Aorta (tissue), 5 donors: ENCODE results near the gene RALGAPA2. TPM values are rescaled to one million over a fixed set of nuclear protein-coding genes. Genes with fewer than 3 reads are reported as not detected.

ENCODE experiments used
- ATAC-seq: fragments of 200-7000 bp; cut with Tn5 transposase; one replicate; pipeline ENCODE4 v1.9.1; 2022; ENCODE audit warnings: moderate library complexity; ENCODE audit not compliant: low FRiP score
- DNase-seq, 2 donors: peaks; one replicate each; pipeline ENCODE4 v3.0.0-alpha.2; 2020
- H3K27ac ChIP-seq, 2 donors: one replicate each; pipeline ENCODE4 v1.5.1; 2013; ENCODE audit warnings: low read length in 2 of 2, mild to moderate bottlenecking in 2 of 2, moderate library complexity in 2 of 2, control low read depth in 1 of 2, inconsistent platforms in 1 of 2, low read depth in 1 of 2
- H3K27me3 ChIP-seq, 2 donors: one replicate each; pipeline ENCODE4 v1.6.1; 2013; ENCODE audit warnings: control low read depth in 1 of 2, low read length in 1 of 2, mild to moderate bottlenecking in 1 of 2, moderate library complexity in 1 of 2; ENCODE audit not compliant: insufficient read depth in 2 of 2, control insufficient read depth in 1 of 2
- H3K36me3 ChIP-seq, 2 donors: one replicate each; pipeline ENCODE4 v1.6.1; 2013; ENCODE audit warnings: control low read depth in 1 of 2, low read length in 1 of 2, mild to moderate bottlenecking in 1 of 2; ENCODE audit not compliant: insufficient read depth in 2 of 2, control insufficient read depth in 1 of 2
- H3K4me1 ChIP-seq, 2 donors: one replicate each; pipeline ENCODE4 v1.6.1; 2013; ENCODE audit warnings: low read length in 2 of 2, control low read depth in 1 of 2, mild to moderate bottlenecking in 1 of 2, moderate library complexity in 1 of 2; ENCODE audit not compliant: insufficient read depth in 2 of 2, control insufficient read depth in 1 of 2
- H3K4me3 ChIP-seq, 2 donors: one replicate each; pipeline ENCODE4 v1.5.1; 2013; ENCODE audit warnings: low read length in 2 of 2, control low read depth in 1 of 2, mild to moderate bottlenecking in 1 of 2
- H3K9me3 ChIP-seq: one replicate; pipeline ENCODE4 v1.6.1; 2013; ENCODE audit warnings: mild to moderate bottlenecking, low read length; ENCODE audit not compliant: control insufficient read depth
- WGBS, 2 donors: extraction: QIAGEN DNeasy Blood & Tissue Kit; methylation state at CpG; one replicate each; pipeline ENCODE4 v1.1.7; 2013; 5-methylcytosine and 5-hydroxymethylcytosine counted together
- intact Hi-C, 2 donors: fragments of 100-400 bp; cut with DNase I; formaldehyde crosslinking; loops; one replicate each; pipeline versions ENCODE4 v1.14.2 to v1.15.0; 2022
- polyA plus RNA-seq, 2 donors: library from polyadenylated mRNA; stranded (reverse); fragments of 200-250 nt; gene quantifications; one replicate each; pipeline ENCODE4 v1.2.3, GENCODE V29; 2013
- total RNA-seq, 2 donors: library from RNA; stranded (reverse); fragmentation: NEBNext Ultra II Directional; extraction: Animal tissue kit (Norgen Biotek cat#: 25700); gene quantifications; one replicate each; pipeline ENCODE4 v1.2.1, GENCODE V29; 2021
- donor health status: healthy with polysubstance abuse.
- donor health status: Bipolar disorder and iron deficiency.
- donor health status: DM: no; HTN: no; CAD: no.
- donor health status: DM: no; HTN: no; CAD: no.
- donor health status: DM: yes; HTN: yes; CAD: no.

RALGAPA2 gene
- total and polyA plus RNA-seq, 4 donors: 2.2 to 62.3 (median 19.2) TPM

DNA sequence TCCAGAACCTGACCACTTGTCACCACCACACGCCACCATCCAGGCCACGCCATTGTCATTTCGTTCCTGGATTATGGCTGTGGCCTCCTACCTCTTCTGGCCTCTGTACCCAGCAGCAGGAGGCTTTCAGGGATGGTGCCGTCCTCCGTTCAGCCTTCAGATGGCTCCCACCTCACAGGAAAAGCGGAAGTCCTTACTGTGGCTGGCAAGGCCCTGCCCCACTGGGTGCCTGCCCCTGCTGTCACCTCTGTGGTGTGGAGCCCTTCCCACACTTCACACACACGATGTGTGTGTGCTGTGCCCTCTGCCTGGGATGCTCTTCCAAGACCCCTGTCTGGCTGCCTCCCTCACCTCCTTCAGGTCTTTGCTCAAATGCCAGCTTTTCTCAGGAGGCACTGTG lies 275.1 kb downstream of the RALGAPA2 start:
- DNase-seq (no peak), ATAC-seq (no peak)
- no peaks in the 10 kb centered on the region for H3K4me1 ChIP-seq
- H3K36me3 ChIP-seq: peaks cover 0 to 2% of the 10 kb centered on the region in 2 donors
- H3K27ac ChIP-seq: no peak overlapping the region
- intact Hi-C loops: no loop called here
- WGBS, 2 donors: 96 to 98% methylated on average over 7 of the region's 7 CpGs
- no peaks in the 10 kb centered on the region for H3K9me3 ChIP-seq
- H3K4me3 ChIP-seq: no peak overlapping the region
- H3K27me3 ChIP-seq: no peaks in the 10 kb centered on the region

DNA sequence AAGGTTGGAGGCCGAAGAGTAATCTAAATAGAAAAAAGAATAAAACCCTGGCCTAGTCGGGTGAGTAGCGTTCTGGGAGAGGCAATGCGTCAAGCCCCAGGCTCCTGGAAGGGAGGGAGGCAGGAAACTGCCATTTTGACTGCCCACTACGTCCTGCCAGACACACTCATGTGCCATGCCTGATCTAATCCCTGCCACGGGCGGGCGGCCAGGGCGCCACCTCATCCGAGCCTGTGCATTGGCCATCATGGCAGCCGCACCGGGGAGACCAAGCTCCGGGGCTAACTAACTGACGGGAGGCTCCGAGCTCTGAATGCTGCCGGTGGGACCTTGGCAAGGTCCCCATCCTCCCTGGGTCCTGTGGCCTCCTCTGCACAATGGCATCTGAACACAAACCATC lies 275.8 kb downstream of the RALGAPA2 start:
- no peak for ATAC-seq
- Histone ChIP-seq H3K9me3 (no peaks in the 10 kb centered on the region), H3K4me1 (no peaks in the 10 kb centered on the region), H3K36me3 (peaks cover 0 to 2% of the 10 kb centered on the region in 2 donors), H3K27me3 (no peaks in the 10 kb centered on the region), H3K27ac (no peak overlapping the region), H3K4me3 (no peak overlapping the region)
- DNase-seq: no peak
- WGBS, 2 donors: 95 to 98% methylated on average over 16 of the region's 16 CpGs
- intact Hi-C loops: no loop called here

DNA sequence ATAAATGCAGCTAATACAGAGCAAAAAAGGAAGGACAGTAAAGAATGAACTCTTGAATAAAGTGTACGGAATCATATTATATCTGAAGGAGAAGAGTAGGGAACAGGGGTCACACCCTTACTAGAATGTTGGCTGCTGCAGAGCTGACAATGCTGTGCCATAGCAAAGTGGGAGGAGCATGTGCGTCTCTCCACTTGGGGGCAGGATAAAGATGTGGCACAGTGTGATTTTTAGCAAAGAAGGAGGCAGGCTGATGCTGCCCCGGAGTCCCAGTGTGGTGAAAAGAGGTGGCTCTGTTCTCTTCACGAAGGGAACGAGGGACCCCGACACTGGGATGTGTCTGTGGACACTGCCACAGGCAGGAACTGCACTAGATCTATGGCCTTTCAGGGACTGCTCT lies 277.0 kb downstream of the RALGAPA2 start:
- ATAC-seq: no peak
- peaks cover 0 to 2% of the 10 kb centered on the region in 2 donors for H3K36me3 ChIP-seq
- no peaks in the 10 kb centered on the region for H3K27me3 ChIP-seq
- intact Hi-C loops: no loop called here
- H3K4me1 ChIP-seq: no peaks in the 10 kb centered on the region
- DNase-seq: no peak
- H3K9me3 ChIP-seq: no peaks in the 10 kb centered on the region
- 78 to 79% methylated on average over 6 of the region's 6 CpGs for WGBS, 2 donors
- H3K27ac ChIP-seq: no peak overlapping the region
- H3K4me3 ChIP-seq: no peak overlapping the region

DNA sequence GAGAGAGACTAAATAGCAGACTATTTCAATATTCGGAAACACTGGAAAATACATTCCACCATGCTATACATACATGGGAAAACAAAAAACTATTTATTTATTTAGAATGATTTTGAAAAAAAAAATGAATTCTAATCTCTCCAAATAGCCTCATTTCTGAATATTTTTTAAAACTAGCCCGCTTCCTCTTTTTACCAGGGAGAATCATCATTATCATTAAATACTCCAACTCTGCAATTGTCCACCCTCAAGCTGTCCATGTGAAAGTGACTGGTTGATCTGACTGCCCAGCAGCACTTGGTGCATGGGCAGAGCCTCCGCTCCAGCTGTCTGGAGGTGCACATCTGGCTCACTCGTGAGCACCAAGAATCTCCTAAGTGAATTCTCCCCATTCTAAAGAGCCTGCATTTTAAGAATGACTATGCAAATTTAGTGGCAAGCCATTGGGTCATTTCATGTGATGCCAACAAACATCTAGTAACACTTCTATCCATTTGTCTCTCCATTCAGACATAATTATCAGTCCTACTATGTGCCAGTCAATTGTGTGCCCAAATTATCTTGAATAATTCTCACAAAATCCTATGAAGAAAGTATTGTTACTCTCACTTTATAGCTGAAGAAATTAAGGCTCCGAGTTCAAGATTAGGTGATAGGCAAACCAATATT lies 279.7 kb downstream of the RALGAPA2 start:
- Histone ChIP-seq H3K4me3 (no peak overlapping the region), H3K27me3 (no peaks in the 10 kb centered on the region), H3K4me1 (no peaks in the 10 kb centered on the region), H3K9me3 (no peaks in the 10 kb centered on the region), H3K27ac (no peak overlapping the region), H3K36me3 (peaks cover 0 to 2% of the 10 kb centered on the region in 2 donors)
- ATAC-seq (no peak), DNase-seq (no peak)
- intact Hi-C loops: no loop called here
- 95 to 97% methylated on average over 5 of the region's 5 CpGs for WGBS, 2 donors

DNA sequence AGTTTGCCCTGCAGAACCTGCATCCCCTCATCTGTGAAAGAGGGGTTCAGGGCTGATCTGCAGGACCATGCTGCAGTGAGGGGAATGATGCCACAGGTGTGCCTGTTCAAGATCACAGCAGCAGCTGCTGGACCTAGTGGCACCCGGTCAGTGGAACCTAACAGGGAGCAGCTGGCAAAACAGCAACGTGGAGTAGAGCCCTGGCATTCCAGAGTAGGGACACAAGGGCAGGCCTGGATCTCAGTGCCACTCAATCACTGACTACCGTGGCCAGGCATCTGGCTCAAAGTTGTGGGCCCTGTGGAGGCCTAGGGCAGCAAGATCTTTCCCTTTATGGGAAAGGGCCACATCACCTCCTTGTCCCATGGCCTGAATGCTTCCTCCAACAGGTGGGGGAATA lies 282.4 kb downstream of the RALGAPA2 start:
- H3K27me3 ChIP-seq: no peaks in the 10 kb centered on the region
- peaks cover 0 to 1% of the 10 kb centered on the region in 2 donors for H3K36me3 ChIP-seq
- no peak for DNase-seq
- H3K9me3 ChIP-seq: no peaks in the 10 kb centered on the region
- intact Hi-C loops: no loop called here
- H3K27ac ChIP-seq: no peak overlapping the region
- no peak for ATAC-seq
- no peak overlapping the region for H3K4me3 ChIP-seq
- H3K4me1 ChIP-seq: no peaks in the 10 kb centered on the region
- WGBS, 2 donors: 39 to 55% methylated on average over 3 of the region's 3 CpGs

DNA sequence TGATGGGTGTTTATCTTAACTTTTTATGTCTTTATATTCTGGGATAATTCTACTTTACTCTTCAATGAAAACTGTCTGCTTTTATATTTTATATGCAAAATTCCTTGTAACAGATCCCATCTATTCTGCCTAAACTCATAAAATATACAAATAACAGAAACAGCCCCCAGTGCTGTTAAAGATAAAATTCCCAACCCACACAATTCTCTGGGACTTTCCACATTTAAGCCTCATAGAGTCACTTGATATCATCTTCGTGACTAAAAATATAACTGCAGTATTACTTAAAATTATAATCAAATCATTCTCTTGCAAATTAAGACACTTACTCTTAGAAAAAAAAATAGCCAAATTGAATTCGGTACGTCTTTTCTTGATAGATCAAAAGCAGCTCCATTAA lies 284.4 kb downstream of the RALGAPA2 start:
- no peak for ATAC-seq
- 79 to 86% methylated on average over 3 of the region's 3 CpGs for WGBS, 2 donors
- Histone ChIP-seq H3K9me3 (no peaks in the 10 kb centered on the region), H3K4me3 (no peak overlapping the region), H3K27me3 (no peaks in the 10 kb centered on the region), H3K4me1 (no peaks in the 10 kb centered on the region), H3K27ac (no peak overlapping the region), H3K36me3 (no peaks in the 10 kb centered on the region)
- intact Hi-C loops: no loop called here
- DNase-seq: no peak

DNA sequence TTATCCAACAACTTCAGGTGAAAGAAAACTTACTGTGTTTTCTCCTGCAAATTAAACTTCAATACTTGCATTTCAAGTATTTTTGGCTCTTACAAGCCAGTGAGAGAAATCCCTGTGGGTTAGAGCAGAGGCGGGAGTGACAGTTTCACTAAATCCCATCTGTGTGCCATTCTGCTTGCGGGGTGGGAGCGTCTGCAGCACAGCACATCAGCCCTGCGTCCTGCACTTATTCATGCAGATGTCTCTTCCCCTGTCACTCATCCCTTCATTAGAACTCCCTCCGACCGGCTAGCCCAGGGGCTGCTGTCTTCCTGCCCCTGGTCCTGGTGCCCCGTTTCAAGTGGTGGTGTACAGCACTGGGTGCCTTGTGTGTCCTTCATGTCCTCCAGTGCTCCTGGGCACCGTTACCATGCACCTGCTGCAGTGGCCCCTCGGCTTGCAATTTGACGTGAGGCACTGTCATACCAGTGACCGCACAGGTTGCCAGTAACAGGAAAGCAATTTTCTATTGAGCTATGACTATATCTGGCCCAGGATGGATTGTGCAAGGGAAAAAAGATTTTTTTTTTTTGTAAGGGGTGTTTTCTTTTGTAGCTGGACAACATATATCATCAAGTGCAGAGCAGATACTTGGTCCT lies 285.1 kb downstream of the RALGAPA2 start:
- H3K27ac ChIP-seq: no peak overlapping the region
- intact Hi-C loops: no loop called here
- ATAC-seq: no peak
- no peaks in the 10 kb centered on the region for H3K27me3 ChIP-seq
- 83 to 84% methylated on average over 11 of the region's 11 CpGs for WGBS, 2 donors
- H3K36me3 ChIP-seq: peaks cover 0 to 2% of the 10 kb centered on the region in 2 donors
- no peak for DNase-seq
- H3K4me3 ChIP-seq: no peak overlapping the region
- no peaks in the 10 kb centered on the region for H3K4me1 ChIP-seq
- no peaks in the 10 kb centered on the region for H3K9me3 ChIP-seq

DNA sequence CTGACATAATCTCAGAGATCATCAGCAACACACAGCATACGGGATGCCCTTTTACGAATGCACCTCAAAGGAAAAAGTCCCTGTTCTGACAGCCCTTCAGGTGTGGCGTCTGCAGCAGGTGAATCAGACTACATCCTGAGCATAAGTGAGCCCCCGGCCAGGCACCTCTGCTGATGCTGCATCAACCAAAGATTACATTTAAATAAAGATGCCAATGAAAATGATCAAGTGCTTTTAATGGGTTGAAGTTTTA lies 285.9 kb downstream of the RALGAPA2 start:
- Histone ChIP-seq H3K36me3 (peaks cover 0 to 2% of the 10 kb centered on the region in 2 donors), H3K4me3 (no peak overlapping the region), H3K27ac (no peak overlapping the region), H3K4me1 (no peaks in the 10 kb centered on the region), H3K27me3 (no peaks in the 10 kb centered on the region), H3K9me3 (no peaks in the 10 kb centered on the region)
- intact Hi-C loops: no loop called here
- ATAC-seq (no peak), DNase-seq (no peak)
- WGBS, 2 donors: 95 to 98% methylated on average over 4 of the region's 4 CpGs

DNA sequence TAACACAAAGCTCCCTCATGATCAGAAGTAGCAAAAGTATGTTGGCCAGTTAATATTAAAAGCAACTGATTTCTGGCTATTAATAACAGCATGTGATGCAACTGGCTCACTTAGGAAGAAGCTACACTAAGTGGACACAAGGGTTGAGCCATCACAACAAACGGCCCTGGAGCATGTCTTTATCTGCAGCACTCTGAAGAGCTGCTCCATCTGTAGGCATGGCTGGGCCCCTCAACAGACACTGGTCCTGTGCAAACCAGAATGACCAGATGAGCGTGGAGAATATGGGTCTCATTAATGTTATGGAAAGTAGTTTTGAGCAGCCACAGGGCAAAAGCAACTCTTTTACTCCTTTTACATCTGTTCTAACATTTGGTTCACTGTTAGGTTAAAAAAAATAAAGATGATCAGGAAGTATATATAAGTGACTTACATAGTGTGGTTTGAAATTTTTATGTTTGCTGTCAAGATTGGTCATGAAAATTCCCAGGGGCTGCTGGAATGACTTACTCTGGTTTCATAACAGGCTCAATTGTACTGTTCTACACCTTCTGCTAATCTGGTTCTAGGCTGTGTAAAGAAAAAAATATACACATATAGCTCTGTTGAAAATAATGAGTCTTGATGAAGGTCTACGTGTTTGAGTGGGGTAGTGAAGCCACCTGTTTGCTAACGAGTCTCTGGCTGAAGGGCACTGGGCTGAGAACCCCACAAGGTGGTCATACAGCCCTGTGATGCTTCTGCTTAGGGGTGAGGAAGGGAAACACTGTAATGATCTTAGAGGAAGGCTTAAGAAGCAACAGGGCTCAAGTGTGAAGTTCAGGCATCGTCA lies 286.4 kb downstream of the RALGAPA2 start:
- 81 to 86% methylated on average over 5 of the region's 5 CpGs for WGBS, 2 donors
- Histone ChIP-seq H3K27ac (no peak overlapping the region), H3K4me3 (no peak overlapping the region), H3K4me1 (no peaks in the 10 kb centered on the region), H3K27me3 (no peaks in the 10 kb centered on the region), H3K36me3 (peaks cover 0 to 2% of the 10 kb centered on the region in 2 donors), H3K9me3 (no peaks in the 10 kb centered on the region)
- DNase-seq (no peak), ATAC-seq (no peak)
- intact Hi-C loops: no loop called here
